Right lobe of liver (tissue), 6 donors: ENCODE results near the gene ZFAND3. TPM values are rescaled to one million over a fixed set of nuclear protein-coding genes. Genes with fewer than 3 reads are reported as not detected.
A peak's percentile ranks its signal among the peaks of the same experiment; 100 is the strongest.

Experiments
- ATAC-seq, 4 donors: fragments of 200-7000 bp; cut with Tn5 transposase; one replicate each; pipeline ENCODE4 v1.9.1; 2020; ENCODE audit warnings: mild to moderate bottlenecking in 4 of 4, moderate library complexity in 4 of 4
- DNase-seq, 3 donors: peaks; one replicate each; pipeline ENCODE4 v3.0.0-alpha.2; 2020
- H3K27ac ChIP-seq, 3 donors: fragments of 200-600 bp; one replicate each; pipeline ENCODE4 v1.8.0; 2022
- H3K27me3 ChIP-seq, 2 donors: fragments of 200-600 bp; one replicate each; pipeline ENCODE4 v1.8.0; 2022
- H3K36me3 ChIP-seq, 4 donors: fragments of 200-600 bp; sonication (generic) in 1 of 4; one replicate each; pipeline versions ENCODE4 v1.5.1 to v1.8.0; 2017 to 2022; ENCODE audit warnings: control low read depth in 1 of 4
- H3K4me1 ChIP-seq, 4 donors: fragments of 200-600 bp; sonication (generic) in 1 of 4; one replicate each; pipeline versions ENCODE4 v1.5.1 to v1.8.0; 2017 to 2022; ENCODE audit warnings: control low read depth in 1 of 4
- H3K4me3 ChIP-seq, 3 donors: fragments of 200-600 bp; one replicate each; pipeline ENCODE4 v1.8.0; 2022
- H3K9me3 ChIP-seq, 4 donors: fragments of 200-600 bp; sonication (generic) in 1 of 4; one replicate each; pipeline versions ENCODE4 v1.5.1 to v1.8.0; 2017 to 2022; ENCODE audit warnings: control low read depth in 1 of 4
- CTCF ChIP-seq, 4 donors: fragments of 200-600 bp in 3 of 4; fragments of 450-650 bp in 1 of 4; IDR thresholded peaks; one replicate each; pipeline versions ENCODE4 v1.5.1 to v1.8.0; 2016 to 2022; ENCODE audit warnings: antibody characterized with exemption in 4 of 4, mild to moderate bottlenecking in 2 of 4
- POLR2A ChIP-seq: fragments of 450-650 bp; IDR thresholded peaks from one replicate; pipeline ENCODE4 v1.6.1; 2017; ENCODE audit warnings: antibody characterized with exemption, mild to moderate bottlenecking
- WGBS: methylation state at CpG from one replicate; pipeline ENCODE4 v1.1.6; 2018; ENCODE audit warnings: low coverage, low lambda C conversion rate; ENCODE audit not compliant: insufficient coverage; ENCODE audit errors: missing lambda C conversion rate; 5-methylcytosine and 5-hydroxymethylcytosine counted together
- intact Hi-C, 2 donors: fragments of 100-400 bp; cut with DNase I; formaldehyde crosslinking; loops; one replicate each; pipeline versions ENCODE4 v1.11.2 to v1.14.1; 2022
- total RNA-seq, 6 experiments: library from RNA; depleted of rRNA in 2 of 6; stranded (reverse); fragments of >200 nt in 2 of 6; fragmentation: NEBNext Ultra II Directional in 3 of 6; extraction: Animal tissue kit (Norgen Biotek cat#: 25700) in 3 of 6; gene quantifications; one replicate each; pipeline versions ENCODE4 v1.1.0 to v1.2.4, GENCODE V29; 2016 to 2023
- donor health status: DM: no; HTN: yes; CAD: no.
- donor health status: DM: no; HTN: no; CAD: no.
- donor health status: DM: no; HTN: no; CAD: no.
- donor health status: DM: no; HTN: yes; CAD: no.
- donor health status: DM: no; HTN: yes; CAD: no.

The ZFAND3 gene
- total RNA-seq, 6 experiments from 2014 or later, result 43.1 to 66.5 (median 53.2) TPM

GRCh38 chr6:37850260-37850659, 30.7 kb downstream of the ZFAND3 start:
- DNase-seq (no peak), ATAC-seq (peak in 3 of 4 donors; percentile 8 to 59 (median 37))
- intact Hi-C loops, result no loop called here
- no peaks in the 10 kb centered on the region for H3K36me3 ChIP-seq
- no peaks in the 10 kb centered on the region for H3K27me3 ChIP-seq
- no peak overlapping the region for H3K27ac ChIP-seq
- TF ChIP-seq CTCF (IDR thresholded peaks at IDR 0.05), result no peak
- 23% methylated on average over 3 of the region's 4 CpGs for WGBS
- no peaks in the 10 kb centered on the region for H3K9me3 ChIP-seq
- no peak overlapping the region for H3K4me3 ChIP-seq
- H3K4me1 ChIP-seq, result peaks cover 0 to 61% (median 17%) of the 10 kb centered on the region in 4 donors

- H3K36me3 ChIP-seq, result peaks cover 0 to under 1% (median 0%) of the 10 kb centered on the region in 4 donors
- TF ChIP-seq CTCF (IDR thresholded peaks at IDR 0.05), result no peak
- no peak for TF ChIP-seq POLR2A
- no peaks in the 10 kb centered on the region for H3K27me3 ChIP-seq
- no peaks in the 10 kb centered on the region for H3K9me3 ChIP-seq
- intact Hi-C loops, result no loop called here
- peak in 1 of 4 donors; percentile 39 for ATAC-seq
- 66% methylated on average over 9 of the region's 9 CpGs for WGBS
- H3K4me1 ChIP-seq, result peaks cover 0 to 56% (median 15%) of the 10 kb centered on the region in 4 donors
- no peak overlapping the region for H3K27ac ChIP-seq
- no peak for DNase-seq
- H3K4me3 ChIP-seq, result no peak overlapping the region
These were observed 31.3 kb downstream of the ZFAND3 start for GRCh38 chr6:37850728-37851285.

GRCh38 chr6:37851997-37852524, 32.5 kb downstream of the ZFAND3 start:
- no peak for TF ChIP-seq POLR2A
- no peak for TF ChIP-seq CTCF (IDR thresholded peaks at IDR 0.05)
- Histone ChIP-seq H3K27me3 (no peaks in the 10 kb centered on the region), H3K36me3 (peaks cover 0 to 7% (median 3%) of the 10 kb centered on the region in 4 donors), H3K9me3 (no peaks in the 10 kb centered on the region), H3K4me3 (no peak overlapping the region), H3K4me1 (peaks cover 0 to 43% (median 13%) of the 10 kb centered on the region in 4 donors), H3K27ac (no peak overlapping the region)
- no CpG with 5 or more reads among the region's 1 CpG for WGBS
- intact Hi-C loops, result no loop called here
- DNase-seq (no peak), ATAC-seq (peak in 1 of 4 donors; percentile 16)

- 70% methylated on average over 2 of the region's 2 CpGs for WGBS
- H3K4me3 ChIP-seq, result no peak overlapping the region
- intact Hi-C loops, result no loop called here
- no peak for ATAC-seq
- H3K4me1 ChIP-seq, result peaks cover 0 to 21% (median 5%) of the 10 kb centered on the region in 4 donors
- no peak overlapping the region for H3K27ac ChIP-seq
- peaks cover 0 to 7% (median 3%) of the 10 kb centered on the region in 4 donors for H3K36me3 ChIP-seq
- DNase-seq, result no peak
- TF ChIP-seq CTCF (IDR thresholded peaks at IDR 0.05), result no peak
- no peak for TF ChIP-seq POLR2A
- H3K27me3 ChIP-seq, result no peaks in the 10 kb centered on the region
- H3K9me3 ChIP-seq, result no peaks in the 10 kb centered on the region
These were observed 36.8 kb downstream of the ZFAND3 start for GRCh38 chr6:37856285-37856684.
